Esophagus muscularis mucosa (tissue), 4 donors: ENCODE data around the gene DPF3. TPM values are rescaled to one million over a fixed set of nuclear protein-coding genes. Genes with fewer than 3 reads are reported as not detected.
A peak's percentile ranks its signal among the peaks of the same experiment; 100 is the strongest.

Experiments used
- DNase-seq: peaks from one replicate; pipeline ENCODE4 v3.0.0-alpha.2; 2017; ENCODE audit errors: extremely low spot score
- H3K27ac ChIP-seq, 4 donors: fragments of 200-600 bp; sonication (generic); replicated peaks in 1 of 4; 1 replicate in 3 of 4; 2 replicates in 1 of 4; pipeline ENCODE4 v1.5.1; 2016 to 2019; ENCODE audit warnings: mild to moderate bottlenecking in 1 of 4
- H3K27me3 ChIP-seq, 4 donors: fragments of 200-600 bp; sonication (generic); one replicate each; pipeline versions ENCODE4 v1.5.1 to v1.6.0; 2016 to 2019
- H3K36me3 ChIP-seq, 4 donors: fragments of 200-600 bp; sonication (generic); one replicate each; pipeline ENCODE4 v1.5.1; 2016 to 2019
- H3K4me1 ChIP-seq, 4 donors: fragments of 200-600 bp; sonication (generic); one replicate each; pipeline ENCODE4 v1.5.1; 2016 to 2019
- H3K4me3 ChIP-seq, 4 donors: fragments of 200-600 bp; sonication (generic); 1 replicate in 2 of 4; 2 replicates in 2 of 4; pipeline ENCODE4 v1.5.1; 2016 to 2019; ENCODE audit warnings: mild to moderate bottlenecking in 4 of 4, moderate library complexity in 1 of 4
- H3K9me3 ChIP-seq, 4 donors: fragments of 200-600 bp; sonication (generic); 1 replicate in 3 of 4; 2 replicates in 1 of 4; pipeline ENCODE4 v1.5.1; 2016 to 2019
- EP300 ChIP-seq: sonication (generic); formaldehyde crosslinking; IDR thresholded peaks from one replicate; pipeline ENCODE4 v1.6.1; 2017; ENCODE audit warnings: antibody characterized with exemption
- POLR2A ChIP-seq: fragments of 450-650 bp; IDR thresholded peaks from one replicate; pipeline ENCODE4 v1.6.1; 2017; ENCODE audit warnings: antibody characterized with exemption, moderate library complexity, mild to moderate bottlenecking, low read depth
- POLR2AphosphoS5 ChIP-seq, 2 donors: sonication (generic); formaldehyde crosslinking; IDR thresholded peaks; one replicate each; pipeline ENCODE4 v1.6.1; 2017; ENCODE audit warnings: antibody characterized with exemption in 2 of 2
- WGBS: methylation state at CpG from one replicate; pipeline ENCODE4 v1.1.5; 2018; 5-methylcytosine and 5-hydroxymethylcytosine counted together
- intact Hi-C: fragments of 100-400 bp; cut with DNase I; formaldehyde crosslinking; loops from one replicate; pipeline ENCODE4 v1.15.1; 2023
- total RNA-seq, 4 donors: library from RNA; depleted of rRNA; stranded (reverse); fragments of >200 nt; gene quantifications; one replicate each; pipeline versions ENCODE4 v1.1.0 to v1.2.1, GENCODE V29; 2016
- TF ChIP-seq, protein P1 (sequence below), 3 experiments: fragments of 200-600 bp in 2 of 3; fragments of 450-650 bp in 1 of 3; sonication (generic) in 2 of 3; IDR thresholded peaks; one replicate each; pipeline ENCODE4 v1.5.1; 2017 to 2019; ENCODE audit warnings: antibody characterized with exemption in 3 of 3, mild to moderate bottlenecking in 2 of 3, moderate library complexity in 1 of 3

DPF3 gene
- total RNA-seq, 4 donors from 2014 or later: 0.78 to 2.5 (median 1.7) TPM

DNA sequence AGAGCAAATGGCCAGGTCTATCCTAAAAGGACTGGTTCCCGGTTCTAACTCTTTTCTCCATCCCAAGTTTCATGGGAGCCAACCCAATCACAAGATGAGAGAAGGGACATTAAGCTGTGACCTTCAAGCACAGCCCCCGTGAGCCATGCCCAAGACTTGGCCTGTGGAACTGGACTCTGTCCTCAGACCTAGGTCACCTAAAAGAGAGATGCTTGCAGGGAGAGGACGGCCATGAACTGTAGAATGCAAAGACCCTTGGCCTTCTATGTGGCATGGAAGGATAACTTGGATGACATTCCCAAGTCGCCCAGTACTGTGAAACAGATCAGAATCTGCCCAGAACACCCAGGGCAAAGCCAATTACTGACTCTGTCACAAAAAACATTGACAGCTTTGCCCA lies 263.5 kb downstream of the DPF3 start:
- TF ChIP-seq EP300: no peak
- DNase-seq: no peak
- H3K27ac ChIP-seq: no peak overlapping the region
- H3K36me3 ChIP-seq: peaks cover 0 to 7% (median 0%) of the 10 kb centered on the region in 4 donors
- H3K9me3 ChIP-seq: peaks cover 0 to 5% (median 2%) of the 10 kb centered on the region in 4 donors
- peaks cover 0 to 4% (median 0%) of the 10 kb centered on the region in 4 donors for H3K27me3 ChIP-seq
- intact Hi-C loops: no loop called here
- WGBS: 89% methylated on average over 4 of the region's 4 CpGs
- no peak overlapping the region for H3K4me3 ChIP-seq
- peaks cover 0 to 6% (median 0%) of the 10 kb centered on the region in 4 donors for H3K4me1 ChIP-seq

DNA sequence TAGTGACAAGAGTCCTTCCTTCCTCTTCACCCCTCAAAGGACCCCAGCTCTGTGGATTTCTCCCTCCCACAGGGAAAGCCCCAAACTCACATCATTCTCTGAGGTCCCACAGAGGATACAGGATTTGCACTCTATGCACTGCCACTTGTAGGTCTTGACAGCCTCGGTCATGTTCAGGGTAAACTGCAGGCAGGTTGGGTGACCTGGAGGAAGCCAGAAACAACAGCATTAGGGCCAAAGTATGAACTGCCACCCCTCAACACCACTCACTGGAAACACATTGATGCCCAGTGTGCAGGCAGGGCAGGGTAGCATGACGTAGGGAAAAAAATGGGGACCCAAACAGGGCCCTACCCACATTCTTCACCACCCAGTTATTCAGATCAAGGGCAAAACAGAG lies 264.4 kb downstream of the DPF3 start:
- Histone ChIP-seq H3K9me3 (peaks cover 0 to 5% (median 2%) of the 10 kb centered on the region in 4 donors), H3K4me3 (no peak overlapping the region), H3K27ac (no peak overlapping the region), H3K27me3 (peaks cover 0 to 4% (median 0%) of the 10 kb centered on the region in 4 donors), H3K4me1 (peaks cover 0 to 6% (median 0%) of the 10 kb centered on the region in 4 donors), H3K36me3 (peaks cover 0 to 7% (median 0%) of the 10 kb centered on the region in 4 donors)
- intact Hi-C loops: no loop called here
- peak; percentile 80 for DNase-seq
- 90% methylated on average over 2 of the region's 2 CpGs for WGBS
- TF ChIP-seq, protein P1, sequence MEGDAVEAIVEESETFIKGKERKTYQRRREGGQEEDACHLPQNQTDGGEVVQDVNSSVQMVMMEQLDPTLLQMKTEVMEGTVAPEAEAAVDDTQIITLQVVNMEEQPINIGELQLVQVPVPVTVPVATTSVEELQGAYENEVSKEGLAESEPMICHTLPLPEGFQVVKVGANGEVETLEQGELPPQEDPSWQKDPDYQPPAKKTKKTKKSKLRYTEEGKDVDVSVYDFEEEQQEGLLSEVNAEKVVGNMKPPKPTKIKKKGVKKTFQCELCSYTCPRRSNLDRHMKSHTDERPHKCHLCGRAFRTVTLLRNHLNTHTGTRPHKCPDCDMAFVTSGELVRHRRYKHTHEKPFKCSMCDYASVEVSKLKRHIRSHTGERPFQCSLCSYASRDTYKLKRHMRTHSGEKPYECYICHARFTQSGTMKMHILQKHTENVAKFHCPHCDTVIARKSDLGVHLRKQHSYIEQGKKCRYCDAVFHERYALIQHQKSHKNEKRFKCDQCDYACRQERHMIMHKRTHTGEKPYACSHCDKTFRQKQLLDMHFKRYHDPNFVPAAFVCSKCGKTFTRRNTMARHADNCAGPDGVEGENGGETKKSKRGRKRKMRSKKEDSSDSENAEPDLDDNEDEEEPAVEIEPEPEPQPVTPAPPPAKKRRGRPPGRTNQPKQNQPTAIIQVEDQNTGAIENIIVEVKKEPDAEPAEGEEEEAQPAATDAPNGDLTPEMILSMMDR (IDR thresholded peaks at IDR 0.05): no peak
- TF ChIP-seq EP300 (no peak), POLR2AphosphoS5 (IDR thresholded peaks at IDR 0.05) (no peak), POLR2A (no peak)

DNA sequence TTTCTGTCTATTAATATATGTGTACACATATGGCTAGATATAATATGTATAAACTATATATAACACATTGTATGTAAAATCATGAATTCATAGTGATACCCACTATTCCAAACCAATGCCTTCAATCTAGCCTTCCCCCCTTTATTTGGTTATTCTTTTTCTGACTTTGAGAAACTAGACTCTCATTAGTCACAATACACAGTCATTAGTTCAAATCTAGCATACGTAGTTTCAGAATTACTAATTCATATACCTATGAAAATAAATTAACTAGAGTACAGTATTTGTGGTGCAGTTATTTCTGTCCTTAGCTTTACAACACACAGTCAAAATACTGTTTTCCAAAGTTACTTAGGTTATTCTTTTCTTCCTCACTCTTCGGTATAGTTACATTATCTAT lies 268.2 kb downstream of the DPF3 start:
- no peaks in the 10 kb centered on the region for H3K4me1 ChIP-seq
- no peak for DNase-seq
- H3K27ac ChIP-seq: no peak overlapping the region
- no peak overlapping the region for H3K4me3 ChIP-seq
- peaks cover 0 to 7% (median 0%) of the 10 kb centered on the region in 4 donors for H3K36me3 ChIP-seq
- TF ChIP-seq EP300 (no peak), POLR2A (no peak), POLR2AphosphoS5 (IDR thresholded peaks at IDR 0.05) (no peak)
- TF ChIP-seq, protein P1 (IDR thresholded peaks at IDR 0.05): no peak
- 91% methylated on average over 2 of the region's 2 CpGs for WGBS
- H3K9me3 ChIP-seq: peaks cover 0 to 5% (median 2%) of the 10 kb centered on the region in 4 donors
- peaks cover 0 to 4% (median 0%) of the 10 kb centered on the region in 4 donors for H3K27me3 ChIP-seq
- intact Hi-C loops: no loop called here

DNA sequence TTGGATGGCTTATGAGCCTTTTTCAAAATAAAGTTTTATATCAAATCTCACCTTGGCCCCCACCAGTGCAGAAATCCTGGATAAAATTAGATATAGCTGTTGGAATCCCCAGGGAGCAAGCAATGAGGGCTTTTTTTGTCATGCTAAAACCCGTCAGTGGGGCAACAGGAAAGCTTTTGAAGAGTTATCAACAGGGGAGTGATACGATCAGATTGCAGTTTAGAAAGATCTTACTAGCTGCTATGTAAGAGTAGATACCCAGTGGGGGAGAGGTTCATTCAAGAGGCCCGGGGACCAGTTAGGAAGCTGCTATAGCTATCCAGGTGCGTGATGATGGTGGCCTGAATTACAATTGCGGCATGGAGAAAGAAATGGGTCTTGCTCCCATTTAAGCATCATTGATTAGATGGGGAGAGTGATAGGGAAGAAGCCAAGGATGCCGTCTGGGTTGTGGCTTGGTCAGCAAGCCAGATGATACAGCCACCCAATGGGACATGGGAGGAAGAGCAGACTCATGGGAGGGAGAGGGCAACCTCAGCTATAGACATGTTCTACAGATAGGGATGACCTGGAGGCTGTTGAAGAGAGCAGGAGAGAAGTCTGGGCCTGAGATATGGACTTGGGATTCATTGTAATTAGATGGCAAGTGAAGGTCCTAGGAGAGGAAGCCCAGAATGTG lies 272.4 kb downstream of the DPF3 start:
- 81% methylated on average over 6 of the region's 6 CpGs for WGBS
- TF ChIP-seq EP300: no peak
- TF ChIP-seq POLR2A: no peak
- TF ChIP-seq, protein P1 (IDR thresholded peaks at IDR 0.05): no peak
- no peak for TF ChIP-seq POLR2AphosphoS5 (IDR thresholded peaks at IDR 0.05)
- no peaks in the 10 kb centered on the region for H3K27me3 ChIP-seq
- intact Hi-C loops: no loop called here
- DNase-seq: peak; percentile 68
- no peak overlapping the region for H3K27ac ChIP-seq
- peaks cover 8 to 20% (median 17%) of the 10 kb centered on the region in 4 donors for H3K4me1 ChIP-seq
- no peak overlapping the region for H3K4me3 ChIP-seq
- peaks cover 0 to 3% (median 0%) of the 10 kb centered on the region in 4 donors for H3K9me3 ChIP-seq
- no peaks in the 10 kb centered on the region for H3K36me3 ChIP-seq

DNA sequence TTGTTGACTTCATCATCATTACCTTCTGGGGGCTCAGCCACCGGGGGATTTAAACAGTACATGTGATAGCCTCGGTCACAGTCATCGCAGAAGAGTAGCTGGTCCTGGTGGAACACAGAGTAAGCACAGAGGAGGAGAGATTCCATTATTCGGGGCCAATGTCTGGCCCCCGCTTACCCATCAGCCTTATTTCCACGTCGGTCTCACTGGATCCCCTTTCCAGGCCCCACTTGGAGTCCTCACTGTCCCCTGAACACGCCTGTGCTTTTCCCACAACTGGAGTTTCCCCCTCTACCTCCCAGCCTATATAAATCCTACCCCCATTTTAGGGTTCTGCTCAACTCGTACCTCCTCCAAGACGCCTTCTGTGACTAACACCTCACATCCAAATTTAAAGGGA lies 274.0 kb downstream of the DPF3 start:
- no peaks in the 10 kb centered on the region for H3K9me3 ChIP-seq
- TF ChIP-seq EP300: no peak
- intact Hi-C loops: no loop called here
- no peak overlapping the region for H3K4me3 ChIP-seq
- H3K27me3 ChIP-seq: no peaks in the 10 kb centered on the region
- WGBS: 92% methylated on average over 10 of the region's 10 CpGs
- H3K36me3 ChIP-seq: no peaks in the 10 kb centered on the region
- H3K27ac ChIP-seq: no peak overlapping the region
- DNase-seq: peak; percentile 55
- peaks cover 17 to 37% (median 33%) of the 10 kb centered on the region in 4 donors for H3K4me1 ChIP-seq
